Testis (tissue), 2 donors: ENCODE measurements around the gene ARHGAP32.

Experiments
- POLR2A ChIP-seq: fragments of 450-650 bp; IDR thresholded peaks from one replicate; pipeline ENCODE4 v1.6.1; 2017; ENCODE audit warnings: antibody characterized with exemption, mild to moderate bottlenecking, moderate library complexity
- TF ChIP-seq, protein P1 (sequence below), 3 experiments: fragments of 450-650 bp in 2 of 3; fragments of 200-600 bp in 1 of 3; sonication (generic) in 1 of 3; IDR thresholded peaks; one replicate each; pipeline ENCODE4 v1.5.1; 2016 to 2019; ENCODE audit warnings: antibody characterized with exemption in 3 of 3, mild to moderate bottlenecking in 2 of 3, moderate library complexity in 1 of 3

DNA sequence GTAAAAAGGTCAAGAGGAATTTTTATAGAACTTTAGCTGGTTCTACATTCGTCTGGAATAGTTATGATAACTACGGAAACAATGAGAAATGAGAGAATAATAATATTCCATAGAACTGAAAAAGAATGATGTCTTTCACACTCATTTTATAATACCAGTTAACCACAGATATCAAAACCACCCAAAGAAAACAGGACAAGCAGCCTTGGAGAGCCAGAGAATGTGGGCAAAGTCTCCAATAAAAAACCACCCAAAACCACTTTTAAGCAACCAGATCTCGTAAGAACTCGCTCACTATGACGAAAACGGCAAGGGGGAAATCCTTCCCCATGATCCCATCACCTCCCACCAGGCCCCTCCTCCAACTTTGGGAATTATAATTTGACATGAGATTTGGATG, 60.8 kb downstream of the ARHGAP32 start:
- TF ChIP-seq POLR2A = no peak
- TF ChIP-seq, protein P1, sequence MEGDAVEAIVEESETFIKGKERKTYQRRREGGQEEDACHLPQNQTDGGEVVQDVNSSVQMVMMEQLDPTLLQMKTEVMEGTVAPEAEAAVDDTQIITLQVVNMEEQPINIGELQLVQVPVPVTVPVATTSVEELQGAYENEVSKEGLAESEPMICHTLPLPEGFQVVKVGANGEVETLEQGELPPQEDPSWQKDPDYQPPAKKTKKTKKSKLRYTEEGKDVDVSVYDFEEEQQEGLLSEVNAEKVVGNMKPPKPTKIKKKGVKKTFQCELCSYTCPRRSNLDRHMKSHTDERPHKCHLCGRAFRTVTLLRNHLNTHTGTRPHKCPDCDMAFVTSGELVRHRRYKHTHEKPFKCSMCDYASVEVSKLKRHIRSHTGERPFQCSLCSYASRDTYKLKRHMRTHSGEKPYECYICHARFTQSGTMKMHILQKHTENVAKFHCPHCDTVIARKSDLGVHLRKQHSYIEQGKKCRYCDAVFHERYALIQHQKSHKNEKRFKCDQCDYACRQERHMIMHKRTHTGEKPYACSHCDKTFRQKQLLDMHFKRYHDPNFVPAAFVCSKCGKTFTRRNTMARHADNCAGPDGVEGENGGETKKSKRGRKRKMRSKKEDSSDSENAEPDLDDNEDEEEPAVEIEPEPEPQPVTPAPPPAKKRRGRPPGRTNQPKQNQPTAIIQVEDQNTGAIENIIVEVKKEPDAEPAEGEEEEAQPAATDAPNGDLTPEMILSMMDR (IDR thresholded peaks at IDR 0.05) = no peak
